GM23248 (cell line): Measurements from ENCODE around the gene SLIT3. TPM values are rescaled to one million over a fixed set of nuclear protein-coding genes. Genes with fewer than 3 reads are reported as not detected.

Experiments
- DNase-seq: peaks from one replicate; pipeline ENCODE4 v3.0.0-alpha.2; 2015
- H2AFZ ChIP-seq: fragments of 200-600 bp; sonication (generic); 2 replicates; pipeline ENCODE4 v1.6.1; 2016; ENCODE audit warnings: antibody characterized with exemption
- H3F3A ChIP-seq: fragments of 200-600 bp; sonication (generic); 2 replicates; pipeline ENCODE4 v1.6.1; 2016; ENCODE audit warnings: mild to moderate bottlenecking, antibody characterized with exemption, mixed run types; ENCODE audit not compliant: insufficient read depth
- H3K27ac ChIP-seq: fragments of 200-600 bp; sonication (generic); 2 replicates; pipeline ENCODE4 v1.5.1; 2016; ENCODE audit warnings: mild to moderate bottlenecking
- H3K27me3 ChIP-seq: fragments of 200-600 bp; sonication (generic); replicated peaks from 2 replicates; pipeline ENCODE4 v1.6.1; 2016; ENCODE audit warnings: mild to moderate bottlenecking; ENCODE audit not compliant: insufficient read depth
- H3K36me3 ChIP-seq: fragments of 200-600 bp; sonication (generic); 2 replicates; pipeline ENCODE4 v1.6.1; 2016; ENCODE audit warnings: low read depth, mild to moderate bottlenecking
- H3K4me1 ChIP-seq: fragments of 200-600 bp; sonication (generic); 2 replicates; pipeline ENCODE4 v1.6.1; 2016; ENCODE audit warnings: mild to moderate bottlenecking; ENCODE audit not compliant: insufficient read depth
- H3K4me2 ChIP-seq: fragments of 200-600 bp; sonication (generic); one replicate; pipeline ENCODE4 v1.6.1; 2016; ENCODE audit warnings: mild to moderate bottlenecking; ENCODE audit not compliant: unreplicated experiment
- H3K4me3 ChIP-seq: fragments of 200-600 bp; sonication (generic); 2 replicates; pipeline ENCODE4 v1.5.1; 2016; ENCODE audit warnings: mild to moderate bottlenecking
- H3K79me2 ChIP-seq: fragments of 200-600 bp; sonication (generic); 2 replicates; pipeline ENCODE4 v1.6.1; 2016; ENCODE audit warnings: mild to moderate bottlenecking; ENCODE audit not compliant: insufficient read depth
- H3K9ac ChIP-seq: fragments of 200-600 bp; sonication (generic); 2 replicates; pipeline ENCODE4 v1.6.1; 2016; ENCODE audit warnings: mild to moderate bottlenecking
- H3K9me2 ChIP-seq: fragments of 200-600 bp; sonication (generic); 2 replicates; pipeline ENCODE4 v1.6.1; 2016; ENCODE audit warnings: mixed run types, mild to moderate bottlenecking, moderate library complexity; ENCODE audit not compliant: insufficient read depth
- H3K9me3 ChIP-seq: fragments of 200-600 bp; sonication (generic); one replicate; pipeline ENCODE4 v1.6.1; 2017; ENCODE audit warnings: low read depth
- H4K20me1 ChIP-seq: fragments of 200-600 bp; sonication (generic); 2 replicates; pipeline ENCODE4 v1.6.0; 2016; ENCODE audit not compliant: insufficient read depth
- EZH2 ChIP-seq: fragments of 200-600 bp; sonication (generic); IDR thresholded peaks from 2 replicates; pipeline ENCODE4 v1.6.1; 2018; ENCODE audit warnings: antibody characterized with exemption, mild to moderate bottlenecking; ENCODE audit not compliant: insufficient read depth, poor library complexity, severe bottlenecking
- EZH2phosphoT487 ChIP-seq: fragments of 200-600 bp; sonication (generic); IDR thresholded peaks from 2 replicates; pipeline ENCODE4 v1.6.1; 2018; ENCODE audit warnings: antibody characterized with exemption, moderate library complexity, mild to moderate bottlenecking, low read depth; ENCODE audit not compliant: insufficient read depth
- WGBS, 2 experiments: methylation state at CpG; one replicate each; pipeline ENCODE4 v1.1.6; 2015 to 2017; ENCODE audit warnings: low lambda C conversion rate in 2 of 2, low coverage in 1 of 2; ENCODE audit errors: missing lambda C conversion rate in 2 of 2; 5-methylcytosine and 5-hydroxymethylcytosine counted together
- in situ Hi-C: fragments of 300-500 bp; cut with MboI; formaldehyde crosslinking; loops from 2 replicates; pipeline ENCODE4 v1.15.0; 2020
- polyA plus RNA-seq: library from polyadenylated mRNA; unstranded; fragments of >200 nt; fragmentation: Nextera tagmentation; extraction: Ambion mirVana; gene quantifications from 2 replicates; pipeline ENCODE4 v1.2.1, GENCODE V29; 2016
- total RNA-seq: library from RNA; depleted of rRNA; stranded (reverse); fragments of >200 nt; shearing (Covaris generic); gene quantifications from 2 replicates; pipeline ENCODE4 v1.2.3, GENCODE V29; 2014

The SLIT3 gene
- total and polyA plus RNA-seq, 2 experiments from 2014 or later: 61.9 to 100 TPM

DNA sequence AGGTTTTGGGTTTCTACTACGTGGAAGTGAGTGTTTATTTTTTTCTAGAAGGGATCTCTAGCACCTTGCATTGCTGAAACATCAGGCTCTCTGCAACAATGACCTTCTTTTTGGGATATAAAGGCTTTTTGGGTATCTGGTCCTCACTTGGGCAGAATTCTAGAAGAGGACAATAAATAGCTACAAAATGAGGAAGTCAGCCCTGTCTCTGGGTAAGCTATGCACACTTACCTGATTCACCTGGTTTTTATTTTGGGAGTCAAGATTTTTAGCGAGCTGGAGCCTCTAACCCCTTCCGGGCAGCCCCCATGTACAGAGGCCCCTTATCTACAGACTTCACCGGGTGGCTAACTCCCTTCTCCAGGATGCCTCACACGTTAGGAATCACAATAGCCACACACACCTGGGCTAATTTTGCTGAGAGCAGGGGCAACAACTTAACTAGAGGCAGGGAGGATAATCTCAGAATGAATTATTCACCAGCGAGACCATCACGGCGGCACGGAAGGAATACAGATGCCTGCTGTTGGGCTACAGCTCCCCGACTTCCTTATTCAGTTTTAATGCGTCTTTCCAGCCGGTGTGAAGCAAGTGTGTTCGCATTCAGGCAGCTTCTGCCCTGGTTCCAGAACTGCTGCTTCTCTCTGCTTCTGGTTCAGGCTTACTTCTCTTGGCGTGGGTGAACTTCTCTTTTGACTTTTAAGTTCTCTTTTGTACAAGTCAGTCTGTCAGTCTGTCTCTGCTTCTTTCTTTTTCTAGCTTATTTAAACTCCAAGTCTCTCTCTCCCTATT is 380.7 kb downstream of the SLIT3 start:
- H3F3A ChIP-seq: peaks cover 9% of the 10 kb centered on the region; the same call in 1 of the 2 replicates
- no peaks in the 10 kb centered on the region for H3K9me2 ChIP-seq
- H3K9ac ChIP-seq: no peak overlapping the region
- no peaks in the 10 kb centered on the region for H3K27me3 ChIP-seq
- in situ Hi-C loops: no loop called here
- TF ChIP-seq EZH2phosphoT487 (no peak), EZH2 (no peak)
- no peaks in the 10 kb centered on the region for H3K36me3 ChIP-seq
- H4K20me1 ChIP-seq: no peaks in the 10 kb centered on the region
- peaks cover 13% of the 10 kb centered on the region for H3K4me1 ChIP-seq
- no peaks in the 10 kb centered on the region for H3K9me3 ChIP-seq
- no peak overlapping the region for H2AFZ ChIP-seq
- H3K4me3 ChIP-seq: no peak overlapping the region
- WGBS, 2 experiments: 94% methylated on average over 14 of the region's 14 CpGs
- DNase-seq: no peak
- H3K27ac ChIP-seq: no peak overlapping the region
- no peaks in the 10 kb centered on the region for H3K79me2 ChIP-seq
- H3K4me2 ChIP-seq: no peak overlapping the region

GRCh38 chr5:168917947-168918600 is 382.9 kb downstream of the SLIT3 start:
- H2AFZ ChIP-seq: no peak overlapping the region
- H3K4me2 ChIP-seq: no peak overlapping the region
- H3K9ac ChIP-seq: no peak overlapping the region
- TF ChIP-seq EZH2phosphoT487: no peak
- no peak overlapping the region for H3K27ac ChIP-seq
- no peaks in the 10 kb centered on the region for H3K9me3 ChIP-seq
- in situ Hi-C loops: no loop called here
- H4K20me1 ChIP-seq: no peaks in the 10 kb centered on the region
- no peak for DNase-seq
- H3K9me2 ChIP-seq: no peaks in the 10 kb centered on the region
- 62 to 67% methylated on average over 4 of the region's 4 CpGs for WGBS, 2 experiments
- H3K4me3 ChIP-seq: no peak overlapping the region
- H3K36me3 ChIP-seq: no peaks in the 10 kb centered on the region
- peaks cover 13% of the 10 kb centered on the region for H3K4me1 ChIP-seq
- H3K79me2 ChIP-seq: no peaks in the 10 kb centered on the region
- H3F3A ChIP-seq: peaks cover 9% of the 10 kb centered on the region; the same call in 1 of the 2 replicates
- no peaks in the 10 kb centered on the region for H3K27me3 ChIP-seq

- Histone ChIP-seq H3K79me2 (no peaks in the 10 kb centered on the region), H3K9me3 (no peaks in the 10 kb centered on the region), H3K4me3 (peak overlapping the region; percentile 40; the same call in 1 of the 2 replicates), H3K4me2 (peak overlapping the region; percentile 82), H3K27ac (peak overlapping the region; percentile 67), H3K9ac (peak overlapping the region; percentile 46; the same call in 1 of the 2 replicates), H3K9me2 (no peaks in the 10 kb centered on the region), H2AFZ (no peak overlapping the region), H3K4me1 (peaks cover 13% of the 10 kb centered on the region), H3F3A (peaks cover 9% of the 10 kb centered on the region; the same call in 1 of the 2 replicates), H4K20me1 (no peaks in the 10 kb centered on the region), H3K27me3 (no peaks in the 10 kb centered on the region), H3K36me3 (no peaks in the 10 kb centered on the region)
- TF ChIP-seq EZH2phosphoT487 (no peak), EZH2 (no peak)
- in situ Hi-C loops: no loop called here
- 8% methylated on average over 6 of the region's 6 CpGs for WGBS, 2 experiments
- DNase-seq: peak; percentile 87
These were observed 384.1 kb downstream of the SLIT3 start for GRCh38 chr5:168916852-168917251.

DNA sequence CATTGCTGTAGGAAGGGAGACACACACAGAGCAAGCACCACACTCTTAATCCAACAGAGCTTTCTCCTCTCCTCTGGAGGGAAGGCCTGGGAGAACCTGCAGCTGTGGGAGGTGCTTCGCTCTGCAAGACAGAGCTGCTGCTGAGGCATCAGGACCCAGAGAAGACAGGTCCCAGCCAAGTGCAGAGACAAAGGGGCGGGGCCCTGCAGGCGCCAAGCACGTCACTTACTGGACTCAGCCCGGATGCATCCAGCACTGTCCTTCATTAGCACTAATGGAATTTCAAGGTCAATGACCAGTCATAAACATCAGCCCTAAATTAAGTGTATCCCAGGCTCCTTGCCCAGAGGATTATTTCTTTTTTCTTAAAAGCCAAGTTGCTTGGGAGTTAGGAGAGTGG is 384.7 kb downstream of the SLIT3 start:
- 26 to 29% methylated on average over 5 of the region's 5 CpGs for WGBS, 2 experiments
- peak overlapping the region; percentile 82 for H3K4me2 ChIP-seq
- H3K4me3 ChIP-seq: no peak overlapping the region
- H3K9me2 ChIP-seq: no peaks in the 10 kb centered on the region
- no peaks in the 10 kb centered on the region for H3K9me3 ChIP-seq
- no peak overlapping the region for H2AFZ ChIP-seq
- H3K9ac ChIP-seq: peak overlapping the region; percentile 46; the same call in 1 of the 2 replicates
- peaks cover 13% of the 10 kb centered on the region for H3K4me1 ChIP-seq
- no peaks in the 10 kb centered on the region for H3K27me3 ChIP-seq
- no peaks in the 10 kb centered on the region for H3K79me2 ChIP-seq
- in situ Hi-C loops: no loop called here
- no peaks in the 10 kb centered on the region for H3K36me3 ChIP-seq
- DNase-seq: peak; percentile 70
- TF ChIP-seq EZH2 (no peak), EZH2phosphoT487 (no peak)
- no peaks in the 10 kb centered on the region for H4K20me1 ChIP-seq
- peak overlapping the region; percentile 67 for H3K27ac ChIP-seq
- H3F3A ChIP-seq: peaks cover 9% of the 10 kb centered on the region; the same call in 1 of the 2 replicates
